Inferior parietal cortex (tissue), 1 donor: Measurements from ENCODE around the gene CCNC.

Experiments used
- DNase-seq: peaks from one replicate; pipeline ENCODE4 v3.0.0-alpha.2; 2016; ENCODE audit errors: extremely low spot score

CCNC gene

GRCh38 chr6:99568103-99568933 is at the start of gene CCNC:
Gene CCNC, minus strand, starts transcription at chr6:99568660. Its CDS starts 133 bp downstream, at chr6:99568527.
- peak; percentile 85 for DNase-seq

- no peak for DNase-seq
Observed at GRCh38 chr6:99617131-99617530, 48.7 kb upstream of the CCNC start.

- no peak for DNase-seq
Observed at GRCh38 chr6:99614430-99615186, 46.1 kb upstream of the CCNC start.

GRCh38 chr6:99613705-99614429 is 45.4 kb upstream of the CCNC start:
- no peak for DNase-seq

- DNase-seq, result no peak
Observed at GRCh38 chr6:99613409-99613704, 44.9 kb upstream of the CCNC start.

GRCh38 chr6:99612551-99613408 is 44.3 kb upstream of the CCNC start:
- DNase-seq, result no peak

- DNase-seq, result no peak
Observed at GRCh38 chr6:99611148-99611547, 42.7 kb upstream of the CCNC start.

GRCh38 chr6:99609905-99610489 is 41.5 kb upstream of the CCNC start:
- DNase-seq, result no peak

GRCh38 chr6:99608886-99609482 is 40.5 kb upstream of the CCNC start:
- DNase-seq, result no peak

GRCh38 chr6:99608059-99608885 is 39.8 kb upstream of the CCNC start:
- DNase-seq, result no peak

- no peak for DNase-seq
Observed at GRCh38 chr6:99607416-99608036, 39.1 kb upstream of the CCNC start.

GRCh38 chr6:99606656-99607415 is 38.4 kb upstream of the CCNC start, which contains the start of gene PRDM13:
Gene PRDM13, plus strand, starts transcription at chr6:99606833. Its CDS starts 202 bp downstream, at chr6:99607035.
- no peak for DNase-seq

GRCh38 chr6:99605911-99606655 is 37.6 kb upstream of the CCNC start:
- DNase-seq, result no peak

- DNase-seq, result no peak
Observed at GRCh38 chr6:99605074-99605734, 36.7 kb upstream of the CCNC start.

- no peak for DNase-seq
Observed at GRCh38 chr6:99604166-99605073, 36.0 kb upstream of the CCNC start.
